ENCODE results near the gene SSC5D. TPM values are rescaled to one million over a fixed set of nuclear protein-coding genes. Genes with fewer than 3 reads are reported as not detected.
A peak's percentile ranks its signal among the peaks of the same experiment; 100 is the strongest.

The SSC5D gene
- total RNA-seq, 1 donor: 77.4 TPM

DNA sequence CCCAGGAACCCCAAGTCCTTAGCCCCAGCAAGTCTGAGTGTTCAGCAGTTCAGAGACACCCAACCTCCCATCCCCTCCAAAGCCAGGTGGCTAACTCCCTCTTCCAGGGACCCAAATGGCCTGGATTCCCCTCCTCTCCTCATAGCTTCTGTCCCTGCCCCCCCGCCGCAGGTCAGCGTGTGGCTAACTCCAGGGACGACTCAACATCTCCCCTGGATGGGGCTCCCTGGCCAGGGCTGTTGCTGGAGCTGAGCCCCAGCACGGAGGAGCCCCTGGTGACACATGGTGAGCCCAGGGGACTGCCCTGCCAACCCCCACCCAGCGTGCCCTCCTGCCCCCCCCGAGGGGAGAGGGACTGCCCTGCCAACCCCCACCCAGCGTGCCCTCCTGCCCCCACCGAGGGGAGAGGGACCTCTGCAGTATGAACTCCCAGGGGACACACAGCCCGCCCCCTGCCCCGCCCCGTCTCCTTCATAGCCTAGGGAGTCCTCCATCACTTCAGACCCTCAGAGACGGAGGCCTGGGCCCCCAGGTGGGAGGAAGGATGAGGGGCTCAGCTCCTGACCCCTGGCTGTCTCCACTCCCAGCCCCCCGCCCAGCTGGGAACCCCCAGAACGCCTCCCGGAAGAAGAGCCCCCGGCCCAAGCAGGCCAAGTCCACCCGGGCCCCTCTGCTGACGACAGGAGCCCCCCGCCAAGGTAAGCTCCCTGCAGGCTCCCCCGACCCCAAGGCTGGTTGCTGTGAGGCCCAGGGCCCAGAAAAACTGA is 1.7 kb downstream of the SSC5D start:
- Histone ChIP-seq H3K9me3 (ENCODE audit: low read depth, low read length) (no peaks in the 10 kb centered on the region), H3K27ac (ENCODE audit: low read depth, low read length) (no peak overlapping the region), H3K4me3 (ENCODE audit: insufficient read depth, low read length) (peak overlapping the region; percentile 35), H2AFZ (ENCODE audit: low read length) (no peak overlapping the region), H3K27me3 (ENCODE audit: insufficient read depth, low read length) (no peaks in the 10 kb centered on the region), H3K4me1 (ENCODE audit: insufficient read depth, low read length) (peaks cover 65% of the 10 kb centered on the region), H3K4me2 (ENCODE audit: insufficient read depth, low read length) (peak overlapping the region; percentile 36), H3K79me2 (ENCODE audit: insufficient read depth, low read length) (peaks cover 15% of the 10 kb centered on the region), H4K20me1 (ENCODE audit: insufficient read depth, low read length) (no peaks in the 10 kb centered on the region), H3K36me3 (ENCODE audit: insufficient read depth, low read length) (no peaks in the 10 kb centered on the region)
- peak; percentile 80 for DNase-seq (ENCODE audit: insufficient read length, low spot score, missing footprints)
- TF ChIP-seq, protein P1, sequence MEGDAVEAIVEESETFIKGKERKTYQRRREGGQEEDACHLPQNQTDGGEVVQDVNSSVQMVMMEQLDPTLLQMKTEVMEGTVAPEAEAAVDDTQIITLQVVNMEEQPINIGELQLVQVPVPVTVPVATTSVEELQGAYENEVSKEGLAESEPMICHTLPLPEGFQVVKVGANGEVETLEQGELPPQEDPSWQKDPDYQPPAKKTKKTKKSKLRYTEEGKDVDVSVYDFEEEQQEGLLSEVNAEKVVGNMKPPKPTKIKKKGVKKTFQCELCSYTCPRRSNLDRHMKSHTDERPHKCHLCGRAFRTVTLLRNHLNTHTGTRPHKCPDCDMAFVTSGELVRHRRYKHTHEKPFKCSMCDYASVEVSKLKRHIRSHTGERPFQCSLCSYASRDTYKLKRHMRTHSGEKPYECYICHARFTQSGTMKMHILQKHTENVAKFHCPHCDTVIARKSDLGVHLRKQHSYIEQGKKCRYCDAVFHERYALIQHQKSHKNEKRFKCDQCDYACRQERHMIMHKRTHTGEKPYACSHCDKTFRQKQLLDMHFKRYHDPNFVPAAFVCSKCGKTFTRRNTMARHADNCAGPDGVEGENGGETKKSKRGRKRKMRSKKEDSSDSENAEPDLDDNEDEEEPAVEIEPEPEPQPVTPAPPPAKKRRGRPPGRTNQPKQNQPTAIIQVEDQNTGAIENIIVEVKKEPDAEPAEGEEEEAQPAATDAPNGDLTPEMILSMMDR (IDR thresholded peaks at IDR 0.05; ENCODE audit: extremely low read depth, low read depth, low read length): no peak

- H4K20me1 ChIP-seq (ENCODE audit: insufficient read depth, low read length): no peaks in the 10 kb centered on the region
- DNase-seq (ENCODE audit: insufficient read length, low spot score, missing footprints): peak; percentile 95
- H3K36me3 ChIP-seq (ENCODE audit: insufficient read depth, low read length): peaks cover 5% of the 10 kb centered on the region
- no peak overlapping the region for H2AFZ ChIP-seq (ENCODE audit: low read length)
- H3K4me1 ChIP-seq (ENCODE audit: insufficient read depth, low read length): peaks cover 63% of the 10 kb centered on the region
- H3K27me3 ChIP-seq (ENCODE audit: insufficient read depth, low read length): no peaks in the 10 kb centered on the region
- no peak overlapping the region for H3K4me3 ChIP-seq (ENCODE audit: insufficient read depth, low read length)
- TF ChIP-seq, protein P1 (IDR thresholded peaks at IDR 0.05; ENCODE audit: extremely low read depth, low read depth, low read length): no peak
- H3K9me3 ChIP-seq (ENCODE audit: low read depth, low read length): no peaks in the 10 kb centered on the region
- H3K27ac ChIP-seq (ENCODE audit: low read depth, low read length): peak overlapping the region; percentile 48
- H3K4me2 ChIP-seq (ENCODE audit: insufficient read depth, low read length): no peak overlapping the region
- peaks cover 7% of the 10 kb centered on the region for H3K79me2 ChIP-seq (ENCODE audit: insufficient read depth, low read length)
Measured at GRCh38 chr19:55490478-55491432, 2.5 kb downstream of the SSC5D start.

- Histone ChIP-seq H3K36me3 (ENCODE audit: insufficient read depth, low read length) (peaks cover 13% of the 10 kb centered on the region), H2AFZ (ENCODE audit: low read length) (no peak overlapping the region), H3K79me2 (ENCODE audit: insufficient read depth, low read length) (peaks cover 7% of the 10 kb centered on the region), H3K27me3 (ENCODE audit: insufficient read depth, low read length) (no peaks in the 10 kb centered on the region), H3K4me1 (ENCODE audit: insufficient read depth, low read length) (peaks cover 53% of the 10 kb centered on the region), H3K4me3 (ENCODE audit: insufficient read depth, low read length) (no peak overlapping the region), H3K9me3 (ENCODE audit: low read depth, low read length) (no peaks in the 10 kb centered on the region), H3K27ac (ENCODE audit: low read depth, low read length) (no peak overlapping the region), H4K20me1 (ENCODE audit: insufficient read depth, low read length) (no peaks in the 10 kb centered on the region), H3K4me2 (ENCODE audit: insufficient read depth, low read length) (no peak overlapping the region)
- TF ChIP-seq, protein P1 (IDR thresholded peaks at IDR 0.05; ENCODE audit: extremely low read depth, low read depth, low read length): no peak
- DNase-seq (ENCODE audit: insufficient read length, low spot score, missing footprints): peak; percentile 84
Measured at GRCh38 chr19:55491546-55492360, 3.5 kb downstream of the SSC5D start.

Data from osteoblast (primary cell).